MM.1S (cell line): ENCODE measurements around the gene DYNLT1.

ENCODE experiments used
- EZH2 ChIP-seq: fragments of 300-600 bp; sonication (generic); optimal IDR thresholded peaks from 2 replicates; pipeline ENCODE3; 2017; ENCODE audit warnings: low read depth, mild to moderate bottlenecking, antibody characterized with exemption, low read length, mixed read lengths
- EZH2phosphoT487 ChIP-seq: fragments of 300-600 bp; sonication (generic); IDR thresholded peaks from 2 replicates; pipeline ENCODE4 v1.6.1; 2018; ENCODE audit warnings: antibody characterized with exemption, low read length
- TF ChIP-seq, protein P1 (sequence below): fragments of 300-600 bp; sonication (generic); IDR thresholded peaks from 2 replicates; pipeline ENCODE4 v1.5.1; 2016; ENCODE audit warnings: antibody characterized with exemption, low read length, mixed read lengths

DNA sequence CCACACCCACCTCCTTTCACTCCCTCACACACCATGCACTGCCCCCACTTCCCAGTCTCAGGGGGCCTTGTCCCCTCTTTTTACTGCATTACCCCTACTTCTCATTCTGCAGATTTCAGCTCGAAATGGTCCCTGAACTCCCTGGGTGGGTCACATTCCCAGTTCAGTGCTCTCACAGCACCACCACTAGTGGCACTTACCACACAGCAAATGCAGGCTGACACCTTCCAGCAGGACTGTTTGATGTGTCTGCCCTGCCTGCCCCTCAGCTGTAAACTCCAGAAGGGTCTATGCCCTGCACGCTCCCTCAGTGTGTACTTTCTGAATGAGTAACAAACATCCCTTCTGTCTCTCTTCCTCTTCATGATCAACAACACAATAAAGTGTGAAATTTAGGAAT is 4.0 kb downstream of the DYNLT1 start:
- TF ChIP-seq, protein P1, sequence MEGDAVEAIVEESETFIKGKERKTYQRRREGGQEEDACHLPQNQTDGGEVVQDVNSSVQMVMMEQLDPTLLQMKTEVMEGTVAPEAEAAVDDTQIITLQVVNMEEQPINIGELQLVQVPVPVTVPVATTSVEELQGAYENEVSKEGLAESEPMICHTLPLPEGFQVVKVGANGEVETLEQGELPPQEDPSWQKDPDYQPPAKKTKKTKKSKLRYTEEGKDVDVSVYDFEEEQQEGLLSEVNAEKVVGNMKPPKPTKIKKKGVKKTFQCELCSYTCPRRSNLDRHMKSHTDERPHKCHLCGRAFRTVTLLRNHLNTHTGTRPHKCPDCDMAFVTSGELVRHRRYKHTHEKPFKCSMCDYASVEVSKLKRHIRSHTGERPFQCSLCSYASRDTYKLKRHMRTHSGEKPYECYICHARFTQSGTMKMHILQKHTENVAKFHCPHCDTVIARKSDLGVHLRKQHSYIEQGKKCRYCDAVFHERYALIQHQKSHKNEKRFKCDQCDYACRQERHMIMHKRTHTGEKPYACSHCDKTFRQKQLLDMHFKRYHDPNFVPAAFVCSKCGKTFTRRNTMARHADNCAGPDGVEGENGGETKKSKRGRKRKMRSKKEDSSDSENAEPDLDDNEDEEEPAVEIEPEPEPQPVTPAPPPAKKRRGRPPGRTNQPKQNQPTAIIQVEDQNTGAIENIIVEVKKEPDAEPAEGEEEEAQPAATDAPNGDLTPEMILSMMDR, result no peak
- TF ChIP-seq EZH2phosphoT487 (no peak), EZH2 (no peak)
